SJCRH30 (cell line): ENCODE results near the gene RAI1. TPM values are rescaled to one million over a fixed set of nuclear protein-coding genes. Genes with fewer than 3 reads are reported as not detected.

Source experiments
- DNase-seq, 2 experiments: peaks; one replicate each; pipeline ENCODE4 v3.0.0-alpha.2; 2015 to 2020
- H3K27ac ChIP-seq: fragments of 250-450 bp; sonication (Bioruptor Pico); 2 replicates; pipeline ENCODE4 v1.5.1; 2020; ENCODE audit warnings: mild to moderate bottlenecking, moderate library complexity
- H3K27me3 ChIP-seq: fragments of 250-450 bp; sonication (Bioruptor Pico); 2 replicates; pipeline ENCODE4 v1.5.1; 2020; ENCODE audit warnings: mild to moderate bottlenecking, moderate library complexity
- H3K36me3 ChIP-seq: fragments of 250-450 bp; sonication (Bioruptor Pico); 2 replicates; pipeline ENCODE4 v1.5.1; 2020; ENCODE audit warnings: mild to moderate bottlenecking, moderate library complexity
- H3K4me1 ChIP-seq: fragments of 250-450 bp; sonication (Bioruptor Pico); 2 replicates; pipeline ENCODE4 v1.5.1; 2020; ENCODE audit warnings: mild to moderate bottlenecking, moderate library complexity
- H3K4me3 ChIP-seq: fragments of 250-450 bp; sonication (Bioruptor Pico); 2 replicates; pipeline ENCODE4 v1.5.1; 2020; ENCODE audit warnings: mild to moderate bottlenecking, moderate library complexity
- H3K9me3 ChIP-seq: fragments of 250-450 bp; sonication (Bioruptor Pico); replicated peaks from 2 replicates; pipeline ENCODE4 v1.5.1; 2020; ENCODE audit warnings: mild to moderate bottlenecking, moderate library complexity
- total RNA-seq: library from RNA; depleted of rRNA; stranded (reverse); fragments of >200 nt; shearing (Covaris generic); gene quantifications from 2 replicates; pipeline ENCODE4 v1.2.3, GENCODE V29; 2014; rRNA removed

Gene RAI1
- total RNA-seq, 1 experiment from 2014 or later: 72.2 TPM

GRCh38 chr17:17859909-17860765 lies 178.9 kb downstream of the RAI1 start:
- Histone ChIP-seq H3K4me1 (peaks cover 22% of the 10 kb centered on the region), H3K27me3 (no peaks in the 10 kb centered on the region), H3K4me3 (no peak overlapping the region), H3K9me3 (no peaks in the 10 kb centered on the region), H3K36me3 (no peaks in the 10 kb centered on the region), H3K27ac (no peak overlapping the region; the same call in 1 of the 2 replicates)
- DNase-seq: peak; percentile 87 to 98

GRCh38 chr17:17860766-17861107 lies 179.5 kb downstream of the RAI1 start:
- DNase-seq: peak; percentile 69 to 78
- H3K36me3 ChIP-seq: no peaks in the 10 kb centered on the region
- no peak overlapping the region for H3K4me3 ChIP-seq
- H3K27me3 ChIP-seq: no peaks in the 10 kb centered on the region
- no peaks in the 10 kb centered on the region for H3K9me3 ChIP-seq
- no peak overlapping the region; the same call in 1 of the 2 replicates for H3K27ac ChIP-seq
- peaks cover 22% of the 10 kb centered on the region for H3K4me1 ChIP-seq

Other genes starting within 250 kb of the RAI1 start
- gene MED9, start 204.5 kb upstream of the RAI1 start, total RNA-seq: 84.4 and 88.9 TPM in 2 replicates
- gene RASD1, start 185.1 kb upstream of the RAI1 start, total RNA-seq: not detected in 2 replicates
- gene PEMT, start 89.8 kb upstream of the RAI1 start, total RNA-seq: 62.5 and 65.2 TPM in 2 replicates
- 65.3 and 74.1 TPM in 2 replicates for gene SREBF1, start 155.5 kb downstream of the RAI1 start, total RNA-seq